H9 (cell line): ENCODE results near the gene LPCAT2. TPM values are rescaled to one million over a fixed set of nuclear protein-coding genes. Genes with fewer than 3 reads are reported as not detected.

Source experiments
- DNase-seq: peaks from one replicate; pipeline ENCODE4 v3.0.0-alpha.2; 2017
- H2AFZ ChIP-seq: one replicate; pipeline ENCODE4 v1.6.1; 2013; ENCODE audit warnings: mild to moderate bottlenecking, low read length, control low read depth, moderate library complexity
- H2AK5ac ChIP-seq: 2 replicates; pipeline ENCODE4 v1.6.1; 2013; ENCODE audit warnings: low read length, control low read depth, mixed read lengths; ENCODE audit not compliant: insufficient read length
- H2BK120ac ChIP-seq: one replicate; pipeline ENCODE4 v1.6.1; 2013; ENCODE audit warnings: low read depth, mild to moderate bottlenecking, low read length, control low read depth, inconsistent platforms; ENCODE audit not compliant: poor library complexity, severe bottlenecking
- H2BK12ac ChIP-seq: 2 replicates; pipeline ENCODE4 v1.6.1; 2013; ENCODE audit warnings: low read length, control low read depth, mixed read lengths, low read depth; ENCODE audit not compliant: insufficient read length
- H2BK15ac ChIP-seq: 2 replicates; pipeline ENCODE4 v1.6.1; 2013; ENCODE audit warnings: low read depth, low read length, control low read depth
- H2BK20ac ChIP-seq: one replicate; pipeline ENCODE4 v1.6.1; 2013; ENCODE audit warnings: low read depth, mild to moderate bottlenecking, low read length, control low read depth, inconsistent platforms; ENCODE audit not compliant: poor library complexity, severe bottlenecking
- H2BK5ac ChIP-seq: 2 replicates; pipeline ENCODE4 v1.6.1; 2013; ENCODE audit warnings: low read length, control low read depth, mixed read lengths; ENCODE audit not compliant: insufficient read length
- H3K14ac ChIP-seq: 2 replicates; pipeline ENCODE4 v1.6.1; 2013; ENCODE audit warnings: low read length, control low read depth; ENCODE audit not compliant: insufficient read depth
- H3K18ac ChIP-seq: 2 replicates; pipeline ENCODE4 v1.6.1; 2013; ENCODE audit warnings: low read depth, mild to moderate bottlenecking, mixed read lengths, low read length, control low read depth; ENCODE audit not compliant: insufficient read length
- H3K23ac ChIP-seq: 2 replicates; pipeline ENCODE4 v1.6.1; 2013; ENCODE audit warnings: low read length, control low read depth, mixed read lengths, low read depth; ENCODE audit not compliant: insufficient read length
- H3K23me2 ChIP-seq: 2 replicates; pipeline ENCODE4 v1.6.1; 2013; ENCODE audit warnings: low read depth, mild to moderate bottlenecking, mixed read lengths, low read length, control low read depth; ENCODE audit not compliant: insufficient read length, poor library complexity, severe bottlenecking
- H3K27ac ChIP-seq: 2 replicates; pipeline ENCODE4 v1.5.1; 2013; ENCODE audit warnings: low read length, control low read depth, mixed read lengths, low read depth; ENCODE audit not compliant: insufficient read length
- H3K27me3 ChIP-seq: 2 replicates; pipeline ENCODE4 v1.6.1; 2013; ENCODE audit warnings: low read length, control low read depth, inconsistent platforms; ENCODE audit not compliant: insufficient read depth
- H3K4ac ChIP-seq: 2 replicates; pipeline ENCODE4 v1.6.1; 2013; ENCODE audit warnings: low read depth, mild to moderate bottlenecking, control low read depth, inconsistent platforms, low read length, moderate library complexity
- H3K4me1 ChIP-seq: 2 replicates; pipeline ENCODE4 v1.6.1; 2013; ENCODE audit warnings: low read length, control low read depth, inconsistent platforms; ENCODE audit not compliant: insufficient read depth
- H3K4me2 ChIP-seq: 2 replicates; pipeline ENCODE4 v1.6.1; 2013; ENCODE audit warnings: low read length, control low read depth, mixed read lengths; ENCODE audit not compliant: insufficient read length, insufficient read depth
- H3K56ac ChIP-seq: 2 replicates; pipeline ENCODE4 v1.6.1; 2013; ENCODE audit warnings: low read depth, mild to moderate bottlenecking, mixed read lengths, low read length, control low read depth; ENCODE audit not compliant: insufficient read length
- H3K79me1 ChIP-seq: 2 replicates; pipeline ENCODE4 v1.6.1; 2013; ENCODE audit warnings: low read depth, mild to moderate bottlenecking, moderate library complexity, low read length, control low read depth, inconsistent platforms; ENCODE audit not compliant: insufficient read depth, poor library complexity, severe bottlenecking
- H3K79me2 ChIP-seq: 2 replicates; pipeline ENCODE4 v1.6.1; 2013; ENCODE audit warnings: low read length, control low read depth, inconsistent platforms; ENCODE audit not compliant: insufficient read depth
- H3K9ac ChIP-seq: 2 replicates; pipeline ENCODE4 v1.6.1; 2013; ENCODE audit warnings: low read length, control low read depth, mixed read lengths; ENCODE audit not compliant: insufficient read length; ENCODE audit errors: extremely low read depth
- H3K9me3 ChIP-seq: one replicate; pipeline ENCODE4 v1.6.1; 2013; ENCODE audit warnings: low read depth, low read length, inconsistent platforms; ENCODE audit not compliant: control insufficient read depth
- H3T11ph ChIP-seq: one replicate; pipeline ENCODE4 v1.6.1; 2013; ENCODE audit warnings: mild to moderate bottlenecking, low read length, control low read depth, inconsistent platforms
- H4K20me1 ChIP-seq: one replicate; pipeline ENCODE4 v1.6.1; 2013; ENCODE audit not compliant: control insufficient read depth, insufficient read length, insufficient read depth
- H4K5ac ChIP-seq: 2 replicates; pipeline ENCODE4 v1.6.1; 2013; ENCODE audit warnings: low read depth, mild to moderate bottlenecking, mixed read lengths, low read length, control low read depth; ENCODE audit not compliant: insufficient read length
- H4K8ac ChIP-seq: replicated peaks from 2 replicates; pipeline ENCODE4 v1.6.1; 2013; ENCODE audit warnings: low read length, control low read depth, mixed read lengths, low read depth; ENCODE audit not compliant: insufficient read length
- H4K91ac ChIP-seq: 2 replicates; pipeline ENCODE4 v1.6.1; 2013; ENCODE audit warnings: low read depth, mild to moderate bottlenecking, moderate library complexity, mixed read lengths, low read length, control low read depth; ENCODE audit not compliant: insufficient read length
- H3K27ac Mint-ChIP-seq, 3 experiments: 2 replicates in 2 of 3; 3 replicates in 1 of 3; pipeline ENCODE4 v1.8.0; 2020 to 2021; ENCODE audit warnings: mixed read lengths in 3 of 3, mild to moderate bottlenecking in 1 of 3, moderate library complexity in 1 of 3
- H3K27me3 Mint-ChIP-seq: 2 replicates; pipeline ENCODE4 v1.8.0; 2021; ENCODE audit warnings: low read depth, mild to moderate bottlenecking, moderate library complexity, mixed read lengths
- H3K36me3 Mint-ChIP-seq, 3 experiments: 2 replicates in 2 of 3; 3 replicates in 1 of 3; pipeline ENCODE4 v1.8.0; 2020 to 2021; ENCODE audit warnings: low read depth in 3 of 3, mixed read lengths in 3 of 3; ENCODE audit not compliant: insufficient read depth in 1 of 3
- H3K4me1 Mint-ChIP-seq, 2 experiments: 2 replicates each; pipeline ENCODE4 v1.8.0; 2020; ENCODE audit warnings: mixed read lengths in 2 of 2
- H3K4me3 Mint-ChIP-seq, 2 experiments: 2 replicates in 1 of 2; 3 replicates in 1 of 2; pipeline ENCODE4 v1.8.0; 2020 to 2021; ENCODE audit warnings: mild to moderate bottlenecking in 2 of 2, mixed read lengths in 2 of 2, moderate library complexity in 1 of 2
- H3K9me3 Mint-ChIP-seq, 2 experiments: 2 replicates in 1 of 2; 3 replicates in 1 of 2; pipeline ENCODE4 v1.8.0; 2020; ENCODE audit warnings: mild to moderate bottlenecking in 2 of 2, mixed read lengths in 2 of 2, moderate library complexity in 1 of 2
- WGBS: extraction: QIAGEN DNeasy Blood & Tissue Kit; methylation state at CpG from one replicate; pipeline ENCODE4 v1.1.7; 2013; ENCODE audit warnings: missing lambda C conversion rate, low lambda C conversion rate, mixed read lengths; ENCODE audit not compliant: insufficient read length; ENCODE audit errors: extremely low coverage; 5-methylcytosine and 5-hydroxymethylcytosine counted together
- total RNA-seq: library from RNA; stranded (reverse); gene quantifications from 2 replicates; pipeline ENCODE4 v1.2.1, GENCODE V29; 2021
- TF ChIP-seq, protein P1 (sequence below): fragments of 200-600 bp; sonication (generic); conservative IDR thresholded peaks from 3 replicates; pipeline ENCODE4 v1.8.0; 2021; ENCODE audit warnings: antibody characterized with exemption, mild to moderate bottlenecking

LPCAT2 gene
- total RNA-seq, 1 experiment from 2014 or later: 2.8 TPM

DNA sequence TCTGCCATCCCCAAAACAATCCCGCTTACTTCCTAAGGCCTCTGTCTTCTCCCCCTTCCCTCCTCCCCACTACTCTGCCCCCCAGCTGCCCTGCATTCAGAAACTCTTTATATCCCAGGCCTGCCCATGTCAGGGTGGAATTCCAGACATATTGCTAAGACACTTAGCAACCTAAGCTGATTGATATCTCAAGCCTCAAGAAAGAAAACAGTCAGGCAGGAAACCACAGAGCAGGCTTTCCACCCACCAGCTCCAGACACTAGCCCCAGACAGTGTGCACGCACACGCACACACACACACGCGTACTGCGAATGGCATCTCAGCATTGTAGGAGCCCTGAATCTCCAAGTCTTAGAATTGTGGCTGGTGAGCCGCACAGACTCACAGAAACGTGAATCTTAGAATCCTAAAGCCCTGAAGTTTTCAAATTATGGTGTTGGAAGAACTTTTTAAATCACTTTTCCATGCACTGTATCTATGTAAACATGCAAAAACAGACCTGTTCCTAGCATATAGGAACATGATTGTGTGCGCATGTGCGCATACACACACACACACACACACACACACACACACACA lies 8.8 kb upstream of the LPCAT2 start:
- Mint-ChIP-seq H3K4me1 (peaks cover 11 to 13% of the 10 kb centered on the region in 2 experiments), H3K9me3 (no peaks in the 10 kb centered on the region), H3K4me3 (no peak overlapping the region), H3K36me3 (peaks cover 0 to 5% (median 2%) of the 10 kb centered on the region in 3 experiments; a peak in 2 of 7 replicates), H3K27ac (peak overlapping the region in 1 of 3 experiments; percentile 62; a peak in 1 of 7 replicates), H3K27me3 (no peaks in the 10 kb centered on the region)
- no peak overlapping the region for H4K8ac ChIP-seq
- H2BK20ac ChIP-seq: no peak overlapping the region
- no peak overlapping the region for H3K9ac ChIP-seq
- H2BK120ac ChIP-seq: no peak overlapping the region
- H3K27ac ChIP-seq: no peak overlapping the region
- H3T11ph ChIP-seq: no peak overlapping the region
- no peak overlapping the region for H3K14ac ChIP-seq
- TF ChIP-seq, protein P1, sequence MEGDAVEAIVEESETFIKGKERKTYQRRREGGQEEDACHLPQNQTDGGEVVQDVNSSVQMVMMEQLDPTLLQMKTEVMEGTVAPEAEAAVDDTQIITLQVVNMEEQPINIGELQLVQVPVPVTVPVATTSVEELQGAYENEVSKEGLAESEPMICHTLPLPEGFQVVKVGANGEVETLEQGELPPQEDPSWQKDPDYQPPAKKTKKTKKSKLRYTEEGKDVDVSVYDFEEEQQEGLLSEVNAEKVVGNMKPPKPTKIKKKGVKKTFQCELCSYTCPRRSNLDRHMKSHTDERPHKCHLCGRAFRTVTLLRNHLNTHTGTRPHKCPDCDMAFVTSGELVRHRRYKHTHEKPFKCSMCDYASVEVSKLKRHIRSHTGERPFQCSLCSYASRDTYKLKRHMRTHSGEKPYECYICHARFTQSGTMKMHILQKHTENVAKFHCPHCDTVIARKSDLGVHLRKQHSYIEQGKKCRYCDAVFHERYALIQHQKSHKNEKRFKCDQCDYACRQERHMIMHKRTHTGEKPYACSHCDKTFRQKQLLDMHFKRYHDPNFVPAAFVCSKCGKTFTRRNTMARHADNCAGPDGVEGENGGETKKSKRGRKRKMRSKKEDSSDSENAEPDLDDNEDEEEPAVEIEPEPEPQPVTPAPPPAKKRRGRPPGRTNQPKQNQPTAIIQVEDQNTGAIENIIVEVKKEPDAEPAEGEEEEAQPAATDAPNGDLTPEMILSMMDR: no peak
- H3K56ac ChIP-seq: no peak overlapping the region
- WGBS: no CpG with 5 or more reads among the region's 10 CpGs
- no peak overlapping the region for H2BK5ac ChIP-seq
- H3K27me3 ChIP-seq: no peaks in the 10 kb centered on the region
- H3K9me3 ChIP-seq: no peaks in the 10 kb centered on the region
- H2AK5ac ChIP-seq: no peak overlapping the region
- DNase-seq: no peak
- no peak overlapping the region for H3K18ac ChIP-seq
- H4K91ac ChIP-seq: no peak overlapping the region
- H3K79me2 ChIP-seq: no peaks in the 10 kb centered on the region
- no peaks in the 10 kb centered on the region for H4K20me1 ChIP-seq
- no peak overlapping the region for H2BK12ac ChIP-seq
- H4K5ac ChIP-seq: no peak overlapping the region
- H3K4me1 ChIP-seq: peaks cover 6% of the 10 kb centered on the region; the same call in 1 of the 2 replicates
- H3K4me2 ChIP-seq: no peak overlapping the region
- no peak overlapping the region for H2AFZ ChIP-seq
- H3K23ac ChIP-seq: no peak overlapping the region
- no peaks in the 10 kb centered on the region for H3K79me1 ChIP-seq
- H3K23me2 ChIP-seq: no peaks in the 10 kb centered on the region
- H2BK15ac ChIP-seq: no peak overlapping the region
- H3K4ac ChIP-seq: no peak overlapping the region
